Upper lobe of left lung (tissue), 6 donors: Measurements from ENCODE around the gene OR2T10. TPM values are rescaled to one million over a fixed set of nuclear protein-coding genes. Genes with fewer than 3 reads are reported as not detected.
"Not testable (repeated sequence)": the region's sequence is repeated elsewhere in the genome, so short reads cannot be mapped to it uniquely, and the experiment has no call there.

Experiments
- ATAC-seq, 2 donors: fragments of 200-7000 bp; cut with Tn5 transposase; one replicate each; pipeline ENCODE4 v1.9.1; 2022; ENCODE audit warnings: mild to moderate bottlenecking in 2 of 2, moderate library complexity in 2 of 2; ENCODE audit not compliant: low FRiP score in 2 of 2
- DNase-seq, 2 donors: peaks; one replicate each; pipeline ENCODE4 v3.0.0-alpha.2; 2019 to 2020
- H3K27ac ChIP-seq, 4 donors: fragments of 200-600 bp; sonication (generic); one replicate each; pipeline ENCODE4 v1.5.1; 2016 to 2019
- H3K27me3 ChIP-seq, 4 donors: fragments of 200-600 bp; sonication (generic); one replicate each; pipeline ENCODE4 v1.5.1; 2017 to 2019
- H3K36me3 ChIP-seq, 4 donors: fragments of 200-600 bp; sonication (generic); one replicate each; pipeline ENCODE4 v1.5.1; 2016 to 2019
- H3K4me1 ChIP-seq, 4 donors: fragments of 200-600 bp; sonication (generic); one replicate each; pipeline ENCODE4 v1.5.1; 2018 to 2019
- H3K4me3 ChIP-seq, 4 donors: fragments of 200-600 bp; sonication (generic); one replicate each; pipeline ENCODE4 v1.5.1; 2017 to 2019; ENCODE audit warnings: mild to moderate bottlenecking in 2 of 4, moderate library complexity in 1 of 4
- H3K9me3 ChIP-seq, 4 donors: fragments of 200-600 bp; sonication (generic); one replicate each; pipeline ENCODE4 v1.5.1; 2018 to 2019
- CTCF ChIP-seq, 6 experiments: fragments of 450-650 bp in 4 of 6; fragments of 200-600 bp in 2 of 6; sonication (generic) in 2 of 6; IDR thresholded peaks; one replicate each; pipeline ENCODE4 v1.5.1; 2016 to 2019; ENCODE audit warnings: antibody characterized with exemption in 6 of 6
- EP300 ChIP-seq, 4 donors: sonication (generic); formaldehyde crosslinking; IDR thresholded peaks; one replicate each; pipeline ENCODE4 v1.5.1; 2017; ENCODE audit warnings: antibody characterized with exemption in 4 of 4, control low read depth in 2 of 4
- POLR2A ChIP-seq, 4 donors: fragments of 450-650 bp; IDR thresholded peaks; one replicate each; pipeline ENCODE4 v1.5.1; 2016 to 2017; ENCODE audit warnings: antibody characterized with exemption in 4 of 4, mild to moderate bottlenecking in 2 of 4
- POLR2AphosphoS5 ChIP-seq, 2 donors: sonication (generic); formaldehyde crosslinking; IDR thresholded peaks; one replicate each; pipeline ENCODE4 v1.5.1; 2017; ENCODE audit warnings: antibody characterized with exemption in 2 of 2
- WGBS, 2 donors: methylation state at CpG; one replicate each; pipeline ENCODE4 v1.1.5; 2017 to 2018; 5-methylcytosine and 5-hydroxymethylcytosine counted together
- total RNA-seq, 6 donors: library from RNA; depleted of rRNA in 4 of 6; stranded (reverse); fragments of >200 nt in 4 of 6; gene quantifications; one replicate each; pipeline versions ENCODE4 v1.1.0 to v1.2.1, GENCODE V29; 2016 to 2021
- donor health status: DM: no; HTN: no; CAD: no; lungs with moderate emphysema.
- donor health status: DM: no; HTN: yes; CAD: no; lungs with severe emphysema.

The OR2T10 gene
- total RNA-seq, 6 donors from 2014 or later, result not detected

- no peak for ATAC-seq
- WGBS, 2 donors, result 75% methylated on average over 9 of the region's 9 CpGs
- Histone ChIP-seq H3K4me1 (no peaks in the 10 kb centered on the region), H3K9me3 (no peaks in the 10 kb centered on the region), H3K27ac (no peak overlapping the region), H3K27me3 (no peaks in the 10 kb centered on the region), H3K36me3 (no peaks in the 10 kb centered on the region), H3K4me3 (no peak overlapping the region)
- no peak for TF ChIP-seq CTCF (IDR thresholded peaks at IDR 0.05)
- TF ChIP-seq EP300 (IDR thresholded peaks at IDR 0.05), result no peak
- TF ChIP-seq POLR2A (IDR thresholded peaks at IDR 0.05), result no peak
- no peak for TF ChIP-seq POLR2AphosphoS5 (IDR thresholded peaks at IDR 0.05)
- DNase-seq, result no peak
Measured at GRCh38 chr1:248576260-248576980, 21.1 kb downstream of the OR2T10 start.

GRCh38 chr1:248574657-248575056, 22.8 kb downstream of the OR2T10 start, which contains the start of gene OR2T34:
TSS of gene OR2T34 (minus strand) at chr1:248574757. CDS start at chr1:248574757, 0 bp downstream.
- not testable (repeated sequence) for H3K4me1 ChIP-seq, DNase-seq, H3K27me3 ChIP-seq, H3K36me3 ChIP-seq, H3K9me3 ChIP-seq, ATAC-seq, H3K4me3 ChIP-seq, H3K27ac ChIP-seq
- WGBS, 2 donors, result 73 to 89% methylated on average over 3 of the region's 3 CpGs

DNA sequence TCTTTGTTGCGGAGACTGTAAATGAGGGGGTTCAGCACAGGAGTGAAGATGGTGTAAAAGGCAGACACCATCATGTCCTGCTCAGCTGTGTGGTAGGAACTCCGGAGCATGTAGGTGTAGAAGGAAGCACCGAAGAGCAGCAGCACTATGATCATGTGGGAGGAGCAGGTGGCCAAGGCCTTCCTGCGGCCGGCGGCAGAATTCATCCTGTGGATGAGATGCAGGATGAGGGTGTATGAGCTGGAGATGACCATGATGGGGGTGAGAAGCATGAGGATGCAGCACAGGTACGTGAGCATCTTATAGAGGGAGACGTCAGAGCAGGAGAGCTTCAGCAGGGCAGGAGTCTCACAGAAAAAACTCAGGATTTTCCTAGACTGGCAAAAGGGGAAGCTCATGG, 23.6 kb downstream of the OR2T10 start:
- not testable (repeated sequence) for H3K27me3 ChIP-seq, H3K27ac ChIP-seq, H3K4me1 ChIP-seq, H3K9me3 ChIP-seq, H3K36me3 ChIP-seq, ATAC-seq, H3K4me3 ChIP-seq
- WGBS, 2 donors, result 64 to 92% methylated on average over 5 of the region's 8 CpGs
- peak in 1 of 2 donors; percentile 16 for DNase-seq

- not testable (repeated sequence) for H3K4me3 ChIP-seq, H3K27ac ChIP-seq, H3K9me3 ChIP-seq, H3K36me3 ChIP-seq, H3K27me3 ChIP-seq, ATAC-seq, DNase-seq, H3K4me1 ChIP-seq
- WGBS, 2 donors, result no CpG with 5 or more reads among the region's 1 CpG
Measured at GRCh38 chr1:248572049-248572448, 25.5 kb downstream of the OR2T10 start.

DNA sequence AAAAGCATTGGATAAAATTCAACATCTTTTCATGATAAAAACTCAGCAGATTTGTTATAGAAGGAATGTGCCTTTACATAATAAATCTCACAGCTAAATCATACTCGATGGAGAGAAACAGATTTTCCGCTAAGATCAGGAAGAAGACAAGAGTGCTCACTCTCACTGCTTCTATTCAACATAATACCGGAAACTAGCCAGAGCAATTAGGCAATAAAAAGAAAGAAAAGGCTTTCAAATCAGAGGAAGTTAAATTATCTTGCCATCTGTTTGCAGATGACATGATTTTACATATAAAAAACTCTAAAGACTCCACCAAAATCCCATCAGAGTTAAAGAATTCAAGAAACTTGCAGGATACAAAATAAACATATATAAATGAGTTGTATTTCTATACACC, 26.7 kb downstream of the OR2T10 start:
- WGBS, 2 donors, result 52 to 72% methylated on average over 3 of the region's 3 CpGs
- H3K9me3 ChIP-seq, DNase-seq, H3K36me3 ChIP-seq, H3K4me3 ChIP-seq, ATAC-seq, H3K4me1 ChIP-seq, H3K27me3 ChIP-seq, H3K27ac ChIP-seq: not testable (repeated sequence)

- not testable (repeated sequence) for DNase-seq, H3K4me1 ChIP-seq, H3K4me3 ChIP-seq, H3K27me3 ChIP-seq, H3K36me3 ChIP-seq, H3K27ac ChIP-seq, H3K9me3 ChIP-seq
- ATAC-seq, result peak in 1 of 2 donors; percentile 63
- WGBS, 2 donors, result 21 to 28% methylated on average over 2 of the region's 2 CpGs
Measured at GRCh38 chr1:248569049-248569448, 28.5 kb downstream of the OR2T10 start.

DNA sequence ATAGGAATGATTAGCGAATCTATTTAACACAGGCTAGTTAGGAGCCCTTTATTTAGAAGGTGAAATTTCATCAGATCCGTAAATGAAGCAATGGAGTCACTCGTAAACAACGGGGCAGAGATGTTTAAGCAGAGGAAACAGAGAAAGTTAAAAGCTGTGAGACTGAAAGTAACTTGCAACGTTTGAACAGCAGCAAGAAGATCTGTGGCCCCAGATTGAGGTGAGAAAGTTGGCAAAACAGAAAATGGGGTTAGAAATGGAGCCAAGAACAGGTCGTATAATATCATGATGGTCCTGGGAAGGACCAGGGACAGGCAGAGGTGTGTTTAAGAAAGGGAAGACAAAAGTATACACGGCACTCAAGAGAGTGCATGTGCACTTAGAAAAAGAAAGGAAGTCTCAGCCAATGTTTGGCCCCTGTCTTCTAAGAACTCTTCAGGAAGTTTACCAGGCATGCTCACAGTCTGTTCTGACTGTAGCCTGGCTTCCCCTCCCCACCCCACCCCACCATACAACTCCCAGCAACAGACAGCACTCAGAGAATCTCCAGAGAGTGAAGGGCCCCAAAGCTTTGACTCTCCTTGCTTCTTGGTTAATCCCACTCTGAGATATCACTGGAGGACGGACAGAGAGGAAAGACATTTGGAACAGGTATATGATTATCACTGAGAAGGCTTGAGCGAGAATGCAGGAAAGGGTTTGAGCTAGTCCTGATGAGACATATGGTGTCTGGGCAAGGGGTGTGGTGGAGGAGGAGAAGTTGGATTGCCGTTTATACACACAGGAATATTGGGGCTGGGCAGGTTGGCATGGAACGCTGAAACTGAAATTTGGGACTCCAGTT, 31.7 kb downstream of the OR2T10 start:
- not testable (repeated sequence) for H3K4me3 ChIP-seq, H3K9me3 ChIP-seq, H3K27me3 ChIP-seq, ATAC-seq, DNase-seq, H3K36me3 ChIP-seq, H3K4me1 ChIP-seq, H3K27ac ChIP-seq
- 58 to 60% methylated on average over 10 to 11 of the region's 11 CpGs for WGBS, 2 donors

DNA sequence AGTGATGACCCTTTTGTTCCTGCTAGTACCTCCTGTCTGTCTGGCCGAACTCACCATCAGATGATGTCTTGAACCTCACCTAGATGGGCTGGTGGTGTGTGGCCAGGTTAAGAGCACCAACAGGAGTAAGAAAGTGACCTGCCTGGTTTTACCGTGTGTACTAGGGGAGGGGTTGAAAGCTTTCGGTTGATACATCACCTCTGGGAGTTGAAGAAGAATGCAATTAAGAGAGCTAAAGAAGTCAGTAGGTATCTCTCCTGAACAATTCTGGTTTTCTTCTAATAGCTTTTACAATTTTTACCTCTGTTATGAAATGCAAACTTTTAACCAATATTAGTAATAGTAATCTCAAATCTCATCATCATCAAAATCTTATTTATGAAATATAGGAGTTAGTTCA, 34.8 kb downstream of the OR2T10 start, which contains the start of gene OR2T29:
TSS of gene OR2T29 (minus strand) at position 101 of the 400 bp plus-strand sequence. CDS start 3,281 bp downstream, outside the sequence.
- not testable (repeated sequence) for H3K4me1 ChIP-seq, DNase-seq, H3K4me3 ChIP-seq, H3K27me3 ChIP-seq, ATAC-seq, H3K9me3 ChIP-seq, H3K36me3 ChIP-seq, H3K27ac ChIP-seq
- 67 to 86% methylated on average over 1 to 3 of the region's 3 CpGs for WGBS, 2 donors

GRCh38 chr1:248551027-248551426, 46.5 kb downstream of the OR2T10 start:
- H3K27me3 ChIP-seq, DNase-seq, H3K36me3 ChIP-seq, H3K4me1 ChIP-seq, H3K27ac ChIP-seq, H3K9me3 ChIP-seq, H3K4me3 ChIP-seq, ATAC-seq: not testable (repeated sequence)
- WGBS, 2 donors, result no CpG with 5 or more reads among the region's 6 CpGs

DNA sequence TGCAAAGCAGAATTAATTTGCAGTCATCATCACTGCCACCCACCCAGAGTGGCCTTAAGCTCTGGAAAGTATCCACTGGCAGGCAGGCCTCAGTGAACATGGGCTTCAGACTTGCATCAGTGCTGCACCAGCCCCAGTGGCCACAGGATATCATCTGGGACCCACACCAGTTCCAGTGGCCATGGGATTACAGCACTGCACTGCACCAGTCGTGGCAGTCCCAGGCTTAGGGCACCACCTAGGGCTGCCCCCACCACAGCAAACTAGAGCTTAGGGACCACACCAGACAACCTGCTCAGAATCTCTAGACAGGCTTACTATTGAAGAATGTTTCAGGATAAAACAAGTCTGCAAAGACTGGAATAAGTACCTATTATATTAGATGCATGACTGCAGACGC, 50.1 kb downstream of the OR2T10 start:
- H3K27me3 ChIP-seq, DNase-seq, H3K4me3 ChIP-seq, H3K36me3 ChIP-seq, H3K27ac ChIP-seq, H3K9me3 ChIP-seq, H3K4me1 ChIP-seq: not testable (repeated sequence)
- ATAC-seq, result peak in 1 of 2 donors; percentile 61
- WGBS, 2 donors, result no CpG with 5 or more reads among the region's 2 CpGs
